NB4 (cell line): ENCODE measurements around the gene AP5S1.

Experiments used
- CTCF ChIP-seq: IDR thresholded peaks from one replicate; pipeline ENCODE4 v1.5.1; 2012; ENCODE audit warnings: low read depth, low read length
- MAX ChIP-seq: IDR thresholded peaks from 2 replicates; pipeline ENCODE4 v1.6.1; 2011; ENCODE audit warnings: low read depth, low read length
- POLR2A ChIP-seq: IDR thresholded peaks from 2 replicates; pipeline ENCODE4 v1.6.1; 2011; ENCODE audit warnings: mild to moderate bottlenecking; ENCODE audit not compliant: insufficient read length; ENCODE audit errors: extremely low read depth

- no peak for TF ChIP-seq CTCF
- no peak for TF ChIP-seq MAX
- TF ChIP-seq POLR2A = no peak
Observed at GRCh38 chr20:3794701-3795420, 25.5 kb upstream of the AP5S1 start.
